ENCODE measurements around the gene ST7L.
"Not testable (repeated sequence)": the region's sequence is repeated elsewhere in the genome, so short reads cannot be mapped to it uniquely, and the experiment has no call there.

The ST7L gene

DNA sequence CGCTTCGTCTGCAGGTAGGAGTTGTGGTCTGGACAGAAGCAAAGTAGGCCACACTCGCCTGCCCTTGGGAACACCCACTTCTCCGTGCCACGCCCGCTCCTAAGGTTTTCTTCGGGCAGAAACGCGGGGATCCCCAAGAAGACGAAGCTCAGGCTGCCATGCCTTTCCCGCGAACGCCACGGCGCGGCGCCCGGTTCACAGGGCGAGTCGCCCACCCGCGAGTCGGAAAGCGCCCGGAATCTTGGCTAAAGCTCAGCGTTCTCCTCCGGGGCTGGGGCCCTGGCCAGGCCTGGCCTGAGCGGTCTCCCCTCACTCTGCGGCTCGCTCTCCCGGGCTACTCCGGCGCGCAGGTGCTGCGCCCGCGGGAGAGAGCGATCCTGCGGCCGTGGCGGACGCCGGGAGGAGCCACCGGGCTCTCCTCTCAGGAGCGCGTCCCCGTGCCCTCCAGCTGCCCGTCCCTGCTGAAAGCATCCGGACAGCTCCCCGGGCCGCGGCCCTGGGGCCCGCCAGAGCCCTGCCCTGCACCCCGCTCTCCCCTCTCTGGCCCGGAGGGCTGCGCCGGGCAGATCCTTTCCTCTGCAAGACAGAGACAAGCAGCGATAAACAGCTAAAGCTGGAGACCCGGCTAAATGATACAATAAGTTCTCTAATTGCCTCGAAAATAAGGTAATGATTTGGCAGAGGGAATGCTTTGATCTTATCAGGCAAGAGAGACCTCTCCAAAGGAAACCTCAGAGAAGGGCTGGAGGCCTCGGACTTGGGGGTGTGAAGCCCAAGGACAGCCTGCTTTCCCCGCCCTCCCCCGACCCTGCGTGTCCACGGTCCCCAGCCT is 116.9 kb downstream of the ST7L start:
- peak; percentile 50 for DNase-seq (ENCODE audit: low spot score)

DNA sequence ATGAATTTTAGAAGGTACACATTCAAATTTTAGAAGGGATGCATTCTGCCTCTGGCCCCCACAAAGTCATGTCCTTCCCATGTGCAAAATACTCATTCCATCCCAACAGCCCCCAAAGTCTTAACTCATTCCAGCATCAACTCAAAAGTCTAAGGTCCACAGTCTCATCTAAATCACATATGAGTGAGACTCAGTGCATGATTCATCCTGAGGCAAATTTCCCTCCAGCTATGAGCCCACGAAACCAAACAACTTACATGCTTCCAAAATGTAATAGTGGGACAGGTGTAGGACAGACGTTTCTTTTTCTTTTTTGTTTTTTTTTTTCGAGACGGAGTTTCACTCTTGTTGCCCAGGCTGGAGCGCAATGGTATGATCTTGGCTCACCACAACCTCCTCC is 122.7 kb downstream of the ST7L start:
- no peak for DNase-seq (ENCODE audit: low spot score)

DNA sequence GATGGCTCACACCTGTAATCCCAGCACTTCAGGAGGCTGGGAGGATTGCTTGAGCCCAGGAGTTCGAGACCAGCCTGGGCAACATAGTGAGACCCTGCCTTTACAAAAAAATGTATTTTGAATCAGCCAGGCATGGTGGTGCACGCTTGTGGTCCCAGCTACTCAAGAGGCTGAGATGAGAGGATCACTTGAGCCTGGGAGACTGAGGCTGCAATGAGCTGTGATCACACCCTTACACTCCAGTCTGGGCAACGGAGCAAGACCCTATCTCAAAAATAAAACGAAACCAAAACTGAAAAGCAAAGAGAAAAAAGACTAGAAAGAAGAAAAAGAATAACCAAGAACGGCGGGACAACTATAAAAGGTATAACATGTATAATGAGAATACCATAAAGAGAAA is 125.6 kb downstream of the ST7L start:
- DNase-seq (ENCODE audit: low spot score): no peak

DNA sequence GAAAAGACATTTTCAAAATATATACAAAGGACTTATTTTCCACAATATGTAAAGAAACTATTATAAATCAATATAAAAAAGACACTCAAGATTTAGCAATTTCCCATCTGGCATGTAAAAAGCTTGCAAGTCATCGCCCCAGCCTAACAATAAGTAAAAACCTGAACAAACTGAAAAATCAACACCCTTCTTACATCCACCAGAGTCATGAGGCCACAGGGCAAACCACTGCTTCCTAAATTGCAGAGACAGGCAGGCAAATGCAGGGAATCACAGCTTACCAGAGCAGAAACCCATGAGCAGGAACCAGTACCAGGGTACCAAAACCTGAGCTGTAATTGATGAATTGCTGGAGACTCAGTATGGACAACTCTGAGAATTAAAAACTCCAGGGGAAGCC is 126.9 kb downstream of the ST7L start:
- no peak for DNase-seq (ENCODE audit: low spot score)

DNA sequence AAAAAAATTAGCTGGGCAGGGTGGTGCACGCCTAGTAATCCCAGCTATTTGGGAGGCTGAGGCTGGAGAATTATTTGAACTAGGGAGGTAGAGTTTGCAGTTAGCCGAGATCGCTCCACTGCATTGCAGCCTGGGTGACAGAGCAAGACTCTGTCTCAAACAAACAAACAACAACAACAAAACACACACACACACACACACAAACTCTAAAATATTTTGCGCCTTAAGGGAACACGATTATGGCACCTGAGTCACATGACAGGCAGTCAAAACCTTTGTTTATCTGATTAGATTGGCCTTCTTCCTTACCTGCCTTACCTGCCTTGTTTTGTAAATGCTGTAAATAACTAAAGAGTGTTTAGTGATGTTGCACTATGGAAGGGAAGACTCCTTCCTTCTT is 130.8 kb downstream of the ST7L start:
- no peak for DNase-seq (ENCODE audit: low spot score)

DNA sequence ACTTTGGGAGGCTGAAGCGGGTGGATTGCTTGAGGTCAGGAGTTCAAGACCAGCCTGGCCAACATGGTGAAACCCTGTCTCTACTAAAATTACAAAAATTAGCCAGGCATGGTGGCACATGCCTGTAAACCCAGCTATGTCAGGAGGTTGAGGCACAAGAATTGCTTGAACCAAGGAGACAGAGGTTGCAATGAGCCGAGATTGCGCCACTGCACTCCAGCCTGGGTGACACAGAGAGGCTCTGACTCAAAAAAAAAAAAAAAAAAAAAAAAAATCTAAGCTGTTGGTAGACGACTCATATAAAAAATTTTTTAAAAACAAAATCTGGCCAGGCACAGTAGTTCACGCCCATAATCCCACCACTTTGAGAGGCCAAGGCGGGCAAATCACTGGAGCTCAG is 131.3 kb downstream of the ST7L start:
- DNase-seq (ENCODE audit: low spot score): not testable (repeated sequence)

DNA sequence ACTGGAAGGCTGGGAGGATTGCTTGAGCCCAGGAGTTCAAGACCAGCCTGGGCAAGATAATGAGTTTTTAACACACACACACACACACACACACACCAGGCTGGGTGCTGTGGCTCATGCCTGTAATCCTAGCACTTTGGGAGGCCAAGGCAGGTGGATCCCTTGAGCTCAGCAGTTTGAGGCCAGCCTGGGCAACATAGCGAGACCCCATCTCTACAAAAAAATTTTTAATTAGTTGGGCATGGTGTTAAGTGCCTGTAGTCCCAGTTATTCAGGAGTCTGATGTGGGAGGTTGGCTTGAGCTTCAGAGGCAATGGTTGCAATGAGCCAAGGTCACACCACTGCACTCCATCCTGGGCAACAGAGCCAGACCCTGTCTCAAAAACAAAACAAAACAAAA is 132.9 kb downstream of the ST7L start:
- not testable (repeated sequence) for DNase-seq (ENCODE audit: low spot score)

DNA sequence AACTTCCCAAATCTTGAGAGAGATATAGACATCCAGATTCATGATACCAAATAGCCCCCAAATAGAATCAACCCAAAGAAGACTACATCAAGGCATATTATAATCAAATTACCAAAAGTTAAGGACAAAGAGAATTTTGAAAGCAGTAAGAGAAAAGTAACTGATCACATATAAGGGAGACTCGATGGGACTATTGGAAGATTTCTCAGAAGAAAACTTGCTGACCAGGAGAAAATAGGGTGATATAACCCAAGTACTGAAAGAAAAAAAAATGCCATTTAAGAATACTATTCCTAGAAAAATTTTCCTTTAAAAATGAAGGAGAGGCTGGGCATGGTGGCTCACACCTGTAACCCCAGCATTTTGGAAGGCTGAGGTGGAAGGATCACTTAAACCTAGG is 140.6 kb downstream of the ST7L start:
- no peak for DNase-seq (ENCODE audit: low spot score)

DNA sequence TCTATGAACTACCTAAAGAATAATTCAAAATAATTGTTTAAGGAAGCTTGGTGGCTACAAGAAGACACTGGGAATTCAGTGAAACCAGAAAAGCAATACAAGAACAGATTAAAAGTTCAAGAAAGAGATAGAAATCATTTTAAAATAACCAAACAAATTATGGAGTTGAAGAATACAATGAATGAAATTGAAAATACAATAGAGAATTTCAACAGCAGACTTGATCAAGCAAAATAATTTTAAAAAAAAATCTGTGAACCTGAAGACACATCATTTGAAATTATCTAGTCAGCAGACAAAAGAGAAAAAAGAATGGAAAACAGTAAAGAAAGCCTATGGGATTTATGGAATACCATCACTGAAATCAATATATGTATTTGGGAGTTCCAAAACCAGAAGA is 141.4 kb downstream of the ST7L start:
- no peak for DNase-seq (ENCODE audit: low spot score)

Small RNA genes within 50 kb of the gene (small RNA-seq; reads per million reads assigned to genes)
- 0 to 0.31 reads per million in 2 experiments for gene RNU7-70P
